Measurements from ENCODE around the gene NCKAP1. TPM values are rescaled to one million over a fixed set of nuclear protein-coding genes. Genes with fewer than 3 reads are reported as not detected.

NCKAP1 gene
- total and polyA plus RNA-seq, 2 of the 4 experiments (the other 2 are of a cell fraction): 91.1 to 160 TPM

DNA sequence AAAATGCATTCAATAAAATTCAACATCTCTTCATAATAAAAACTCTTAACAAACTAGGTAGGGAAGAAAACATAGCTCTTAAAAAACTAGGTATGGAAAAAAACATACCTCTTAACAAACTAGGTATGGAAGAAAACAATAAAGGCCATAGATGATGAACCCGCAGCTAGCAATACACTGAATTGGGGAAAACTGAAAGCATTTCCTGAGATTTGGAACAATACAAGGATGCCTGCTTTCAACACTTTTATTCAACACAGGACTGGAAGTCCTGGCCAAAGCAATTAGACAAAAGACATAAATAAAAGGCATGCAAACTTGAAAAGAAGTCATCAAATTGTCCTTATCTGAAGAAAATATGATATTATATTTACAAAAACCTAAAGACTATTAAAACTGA lies 67.8 kb downstream of the NCKAP1 start:
- Histone ChIP-seq H4K8ac (ENCODE audit: low read depth in 2 of 2, low read length in 2 of 2) (no peak overlapping the region), H2AK9ac (replicated peaks; ENCODE audit: low read depth, low read length, poor library complexity) (no peak overlapping the region), H3K4me1 (ENCODE audit: control insufficient read depth, insufficient read depth, low read length) (no peaks in the 10 kb centered on the region), H4K5ac (ENCODE audit: low read depth, low read length) (no peak overlapping the region), H3K79me1 (ENCODE audit: low read depth in 1 of 2, low read length in 2 of 2) (peaks cover 6 to 16% of the 10 kb centered on the region in 2 experiments; a peak in 3 of 4 replicates), H3K4me3 (ENCODE audit: insufficient read depth, low read depth, low read length) (no peak overlapping the region), H3K9me1 (ENCODE audit: insufficient read depth, low read length) (no peaks in the 10 kb centered on the region; the same call in 1 of the 2 replicates), H2BK120ac (ENCODE audit: low read depth, low read length) (no peak overlapping the region), H3K56ac (ENCODE audit: extremely low read depth, insufficient read depth, low read length) (no peak overlapping the region), H3K36me3 (ENCODE audit: control insufficient read depth, insufficient read depth, low read length) (peaks cover 15% of the 10 kb centered on the region), H3K27ac (ENCODE audit: insufficient read depth, low read length) (no peak overlapping the region), H4K20me1 (ENCODE audit: insufficient read depth, low read length) (no peaks in the 10 kb centered on the region), H2AK5ac (ENCODE audit: low read depth, low read length) (no peak overlapping the region), H3K14ac (replicated peaks; ENCODE audit: low read depth, low read length) (no peak overlapping the region), H3K27me3 (ENCODE audit: control insufficient read depth, insufficient read depth, low read length) (no peaks in the 10 kb centered on the region), H3K23ac (ENCODE audit: low read depth, low read length) (no peak overlapping the region), H2AFZ (replicated peaks; ENCODE audit: low read length, poor library complexity) (no peak overlapping the region), H2BK15ac (ENCODE audit: low read depth, low read length) (no peak overlapping the region), H3K9me3 (ENCODE audit: control insufficient read depth, insufficient read depth, low read length) (no peaks in the 10 kb centered on the region), H4K91ac (ENCODE audit: insufficient read depth, low read depth, low read length) (no peak overlapping the region), H3K4ac (ENCODE audit: low read depth, low read length) (no peak overlapping the region), H3K18ac (ENCODE audit: low read depth, low read length) (no peak overlapping the region), H2BK5ac (ENCODE audit: low read depth, low read length, poor library complexity, severe bottlenecking) (no peak overlapping the region), H3K4me2 (ENCODE audit: low read depth, low read length) (no peak overlapping the region), H2BK20ac (ENCODE audit: low read depth, low read length) (no peak overlapping the region), H3K9ac (ENCODE audit: low read depth, low read length) (no peak overlapping the region)
- WGBS, 2 experiments (ENCODE audit: extremely low coverage in 2 of 2, insufficient read length in 1 of 2): no CpG with 5 or more reads among the region's 1 CpG
- in situ Hi-C loops (cut with MboI; ENCODE audit: low sequenced_read_pairs) (no loop called here), intact Hi-C loops (cut with micrococcal nuclease) (loop anchor here (10.0 kb wide), 1 partner anchor 46 kb away; no protein-coding TSS in a partner anchor), dilution Hi-C loops (cut with HindIII; ENCODE audit: low sequenced_read_pairs, unreplicated experiment) (no loop called here)
- no TSS peak for BruUV-seq (replicated peaks)
- DNase-seq (no peak), ATAC-seq (ENCODE audit: low read depth) (no peak)
- TF ChIP-seq, protein P1, sequence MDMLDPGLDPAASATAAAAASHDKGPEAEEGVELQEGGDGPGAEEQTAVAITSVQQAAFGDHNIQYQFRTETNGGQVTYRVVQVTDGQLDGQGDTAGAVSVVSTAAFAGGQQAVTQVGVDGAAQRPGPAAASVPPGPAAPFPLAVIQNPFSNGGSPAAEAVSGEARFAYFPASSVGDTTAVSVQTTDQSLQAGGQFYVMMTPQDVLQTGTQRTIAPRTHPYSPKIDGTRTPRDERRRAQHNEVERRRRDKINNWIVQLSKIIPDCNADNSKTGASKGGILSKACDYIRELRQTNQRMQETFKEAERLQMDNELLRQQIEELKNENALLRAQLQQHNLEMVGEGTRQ (IDR thresholded peaks at IDR 0.05; ENCODE audit: low read depth, low read length): no peak
- no peak for TF ChIP-seq MAZ (IDR thresholded peaks at IDR 0.05; ENCODE audit: borderline replicate concordance, low read depth, low read length)
- no peak for TF ChIP-seq RFX5 (IDR thresholded peaks at IDR 0.05; ENCODE audit: low read depth, low read length)
- no peak for TF ChIP-seq BHLHE40 (IDR thresholded peaks at IDR 0.05; ENCODE audit: low read depth, low read length)
- TF ChIP-seq SMC3 (IDR thresholded peaks at IDR 0.05; ENCODE audit: low read depth, low read length): no peak
- TF ChIP-seq RCOR1 (IDR thresholded peaks at IDR 0.05; ENCODE audit: insufficient replicate concordance, low read length): no peak
- no peak for TF ChIP-seq NFE2L2 (IDR thresholded peaks at IDR 0.05; ENCODE audit: low read depth, low read length)
- TF ChIP-seq RAD21 (IDR thresholded peaks at IDR 0.05; ENCODE audit: low read length): no peak
- TF ChIP-seq, protein P2, sequence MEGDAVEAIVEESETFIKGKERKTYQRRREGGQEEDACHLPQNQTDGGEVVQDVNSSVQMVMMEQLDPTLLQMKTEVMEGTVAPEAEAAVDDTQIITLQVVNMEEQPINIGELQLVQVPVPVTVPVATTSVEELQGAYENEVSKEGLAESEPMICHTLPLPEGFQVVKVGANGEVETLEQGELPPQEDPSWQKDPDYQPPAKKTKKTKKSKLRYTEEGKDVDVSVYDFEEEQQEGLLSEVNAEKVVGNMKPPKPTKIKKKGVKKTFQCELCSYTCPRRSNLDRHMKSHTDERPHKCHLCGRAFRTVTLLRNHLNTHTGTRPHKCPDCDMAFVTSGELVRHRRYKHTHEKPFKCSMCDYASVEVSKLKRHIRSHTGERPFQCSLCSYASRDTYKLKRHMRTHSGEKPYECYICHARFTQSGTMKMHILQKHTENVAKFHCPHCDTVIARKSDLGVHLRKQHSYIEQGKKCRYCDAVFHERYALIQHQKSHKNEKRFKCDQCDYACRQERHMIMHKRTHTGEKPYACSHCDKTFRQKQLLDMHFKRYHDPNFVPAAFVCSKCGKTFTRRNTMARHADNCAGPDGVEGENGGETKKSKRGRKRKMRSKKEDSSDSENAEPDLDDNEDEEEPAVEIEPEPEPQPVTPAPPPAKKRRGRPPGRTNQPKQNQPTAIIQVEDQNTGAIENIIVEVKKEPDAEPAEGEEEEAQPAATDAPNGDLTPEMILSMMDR (conservative IDR thresholded peaks at IDR 0.05; ENCODE audit: low read depth, low read length): no peak
- no peak for TF ChIP-seq CEBPB (IDR thresholded peaks at IDR 0.05; ENCODE audit: low read depth, low read length)
- TF ChIP-seq FOS (IDR thresholded peaks at IDR 0.05; ENCODE audit: low read depth, low read length): no peak
- TF ChIP-seq MXI1 (IDR thresholded peaks at IDR 0.05; ENCODE audit: borderline replicate concordance, low read depth, low read length): no peak
- TF ChIP-seq CHD1 (IDR thresholded peaks at IDR 0.05; ENCODE audit: low read depth, low read length): no peak
- ChIA-PET POLR2A (ENCODE audit: unreplicated experiment) (no interaction called here), CTCF (no interaction called here)
